ENCODE measurements around the gene ELK4.

ELK4 gene

GRCh38 chr1:205578780-205579571 is 52.8 kb downstream of the ELK4 start:
- no peak for TF ChIP-seq POLR2AphosphoS5 (IDR thresholded peaks at IDR 0.05; ENCODE audit: low read depth, low read length)
- no peak for TF ChIP-seq TAF1 (IDR thresholded peaks at IDR 0.05; ENCODE audit: borderline replicate concordance, insufficient read depth, low read length)
- TF ChIP-seq FOXP2 (optimal IDR thresholded peaks at IDR 0.05; ENCODE audit: borderline replicate concordance, extremely low read depth, extremely low read length, insufficient read depth), result no peak
- no peak for TF ChIP-seq SIN3A (IDR thresholded peaks at IDR 0.05; ENCODE audit: borderline replicate concordance, insufficient read depth, low read length)
- no peak for TF ChIP-seq REST (IDR thresholded peaks at IDR 0.05; ENCODE audit: insufficient read depth in 1 of 2, low read depth in 2 of 2, low read length in 2 of 2)

GRCh38 chr1:205577874-205578658 is 53.7 kb downstream of the ELK4 start:
- no peak for TF ChIP-seq SIN3A (IDR thresholded peaks at IDR 0.05; ENCODE audit: borderline replicate concordance, insufficient read depth, low read length)
- TF ChIP-seq TAF1 (IDR thresholded peaks at IDR 0.05; ENCODE audit: borderline replicate concordance, insufficient read depth, low read length), result no peak

GRCh38 chr1:205576805-205577761 is 54.7 kb downstream of the ELK4 start:
- TF ChIP-seq SIN3A (IDR thresholded peaks at IDR 0.05; ENCODE audit: borderline replicate concordance, insufficient read depth, low read length) (no peak), REST (IDR thresholded peaks at IDR 0.05; ENCODE audit: insufficient read depth in 1 of 2, low read depth in 2 of 2, low read length in 2 of 2) (no peak), FOXP2 (optimal IDR thresholded peaks at IDR 0.05; ENCODE audit: borderline replicate concordance, extremely low read depth, extremely low read length, insufficient read depth) (no peak), TAF1 (IDR thresholded peaks at IDR 0.05; ENCODE audit: borderline replicate concordance, insufficient read depth, low read length) (no peak), POLR2AphosphoS5 (IDR thresholded peaks at IDR 0.05; ENCODE audit: low read depth, low read length) (no peak)

GRCh38 chr1:205576011-205576410 is 55.8 kb downstream of the ELK4 start:
- TF ChIP-seq REST (IDR thresholded peaks at IDR 0.05; ENCODE audit: insufficient read depth in 1 of 2, low read depth in 2 of 2, low read length in 2 of 2) (no peak), POLR2AphosphoS5 (IDR thresholded peaks at IDR 0.05; ENCODE audit: low read depth, low read length) (no peak), SIN3A (IDR thresholded peaks at IDR 0.05; ENCODE audit: borderline replicate concordance, insufficient read depth, low read length) (no peak), TAF1 (IDR thresholded peaks at IDR 0.05; ENCODE audit: borderline replicate concordance, insufficient read depth, low read length) (no peak), FOXP2 (optimal IDR thresholded peaks at IDR 0.05; ENCODE audit: borderline replicate concordance, extremely low read depth, extremely low read length, insufficient read depth) (no peak)
